Amniotic stem cell (primary cell): ENCODE data around the gene U2AF1.
"Not testable (repeated sequence)": the region's sequence is repeated elsewhere in the genome, so short reads cannot be mapped to it uniquely, and the experiment has no call there.

Experiments used
- DNase-seq: peaks from one replicate; lab custom pipeline; 2025; lab: John Stamatoyannopoulos, UW

U2AF1 gene

DNA sequence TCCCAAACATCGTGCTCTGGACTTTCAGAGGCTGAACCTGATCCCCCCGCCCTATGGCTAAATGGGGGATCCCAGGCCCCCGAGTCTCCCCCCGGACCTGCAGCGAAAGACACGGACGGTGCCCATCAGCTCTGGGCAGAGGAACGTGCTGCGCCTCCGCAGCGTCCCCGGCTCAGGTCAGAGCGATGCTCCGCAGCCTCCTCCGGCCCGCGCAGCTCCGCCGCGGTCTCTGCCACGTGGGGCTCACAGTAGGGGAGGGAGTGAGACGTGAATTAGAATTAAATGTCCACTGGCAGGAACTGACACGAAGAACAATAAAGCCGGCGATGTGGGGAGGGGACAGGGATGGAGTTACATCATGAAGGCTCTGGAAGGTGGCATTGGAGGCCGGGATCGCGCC lies 30.7 kb downstream of the U2AF1 start:
- not testable (repeated sequence) for DNase-seq

DNA sequence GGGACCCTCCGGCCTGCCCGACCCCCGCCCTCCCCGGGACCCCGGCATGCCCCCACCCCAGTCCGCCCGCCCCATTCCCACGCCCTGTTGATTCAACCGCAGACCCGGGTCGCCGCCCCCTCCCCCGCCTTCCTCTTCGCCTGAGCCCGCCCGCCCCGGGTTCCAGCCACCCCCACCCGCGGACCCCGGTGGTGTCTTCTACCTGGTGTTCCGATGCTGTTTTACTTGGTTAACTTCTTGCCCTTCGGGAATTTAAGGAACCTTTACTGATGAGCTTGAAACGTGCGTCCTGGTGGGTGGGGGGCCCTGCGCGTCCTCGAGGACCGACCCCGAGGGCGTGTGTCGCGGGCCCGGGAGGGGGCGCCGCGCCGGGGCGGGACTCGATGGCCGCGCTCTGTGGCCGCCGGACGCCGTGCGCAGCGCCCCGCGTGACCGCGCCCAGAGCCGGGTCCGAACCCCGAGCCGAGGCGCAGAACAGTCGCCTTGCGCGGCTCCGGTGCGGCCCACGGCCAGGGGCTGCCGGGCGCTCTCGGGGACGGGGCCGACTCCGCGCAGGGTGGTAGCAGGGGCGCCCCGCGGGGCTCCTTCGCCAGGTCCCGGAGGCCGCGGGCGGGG lies 31.2 kb downstream of the U2AF1 start:
- not testable (repeated sequence) for DNase-seq

DNA sequence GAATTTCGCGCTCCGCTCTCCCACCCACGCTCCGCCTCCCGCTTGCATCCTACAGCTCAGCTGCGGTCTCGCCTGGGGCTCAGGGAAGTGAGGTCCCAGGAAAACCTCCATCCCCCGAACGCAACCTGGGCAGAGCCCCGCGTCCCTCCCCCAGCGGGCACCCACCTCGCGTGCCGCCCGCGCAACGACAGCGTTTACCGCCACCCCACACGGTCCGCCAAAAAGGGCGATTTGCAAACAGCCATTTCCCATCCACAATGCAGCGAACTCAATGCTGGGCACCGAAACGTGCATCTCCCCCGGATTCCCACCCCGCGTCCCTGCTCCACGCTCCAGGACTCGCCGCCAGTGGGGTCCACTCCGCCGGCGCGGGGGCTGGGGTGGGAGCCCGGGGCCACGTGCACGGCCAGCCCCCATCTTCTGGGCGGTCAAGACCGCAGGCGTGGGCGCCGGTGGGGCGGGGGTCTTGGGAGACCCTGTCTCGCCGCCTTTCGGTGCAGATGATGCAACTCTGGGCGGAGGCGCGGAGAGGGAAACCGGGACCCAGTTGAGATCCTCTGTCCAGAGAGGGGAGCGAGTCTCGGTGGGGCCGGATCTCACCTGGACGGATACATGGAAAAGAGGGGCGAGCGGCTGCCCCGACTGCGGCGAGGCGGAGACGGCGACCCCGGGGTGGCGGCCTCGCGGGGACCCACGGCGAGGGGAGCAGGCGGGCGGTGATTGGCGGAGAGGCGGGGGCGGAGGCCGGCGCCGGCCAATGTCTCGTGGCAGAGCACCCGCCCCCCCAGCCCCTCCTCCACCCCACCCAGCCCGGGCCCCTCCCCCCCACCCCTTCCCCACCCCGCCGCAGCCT lies 32.0 kb downstream of the U2AF1 start, which contains the start of gene CBS:
Gene CBS, minus strand, starts transcription at position 666 of the 853 bp plus-strand sequence. CDS start 3,642 bp downstream, outside the sequence.
- DNase-seq = not testable (repeated sequence)

DNA sequence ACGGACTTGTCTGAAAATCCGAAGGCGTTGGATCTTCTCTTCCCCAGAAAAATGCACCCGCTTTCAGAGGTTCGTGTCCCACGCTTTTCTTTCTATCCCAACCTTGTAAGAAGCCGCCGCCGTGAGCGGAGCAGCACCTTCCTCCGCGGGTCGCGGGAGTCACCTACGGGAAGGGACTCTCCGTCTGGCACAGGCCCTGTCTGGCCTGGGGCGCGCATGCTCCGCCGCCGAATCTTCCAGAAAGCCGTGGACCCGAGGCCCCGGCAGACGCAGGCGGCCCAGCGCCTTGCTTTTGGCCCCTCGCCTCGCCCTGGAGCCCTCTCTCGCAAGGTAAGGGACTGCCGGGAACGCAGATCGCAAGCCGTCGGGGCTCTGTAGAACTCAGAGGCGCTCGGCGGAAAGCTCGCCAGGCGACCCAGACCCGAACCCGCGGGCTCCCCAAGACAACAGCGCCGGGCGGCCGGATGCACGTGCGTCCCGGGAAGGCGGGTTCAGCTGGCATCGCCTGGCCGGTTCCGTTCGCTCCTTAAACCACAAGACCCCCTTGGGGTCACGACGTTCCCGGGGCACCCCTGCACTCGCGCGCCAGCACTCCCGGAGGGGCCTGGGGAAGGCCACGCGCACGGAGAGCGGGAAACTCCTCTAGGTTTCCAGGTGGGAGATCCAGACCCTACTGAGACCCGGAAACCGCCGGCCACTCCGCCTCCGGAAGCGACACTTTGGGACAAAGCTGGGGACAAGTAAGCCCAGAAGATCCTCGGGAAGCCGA lies 32.8 kb downstream of the U2AF1 start:
- DNase-seq = not testable (repeated sequence)

DNA sequence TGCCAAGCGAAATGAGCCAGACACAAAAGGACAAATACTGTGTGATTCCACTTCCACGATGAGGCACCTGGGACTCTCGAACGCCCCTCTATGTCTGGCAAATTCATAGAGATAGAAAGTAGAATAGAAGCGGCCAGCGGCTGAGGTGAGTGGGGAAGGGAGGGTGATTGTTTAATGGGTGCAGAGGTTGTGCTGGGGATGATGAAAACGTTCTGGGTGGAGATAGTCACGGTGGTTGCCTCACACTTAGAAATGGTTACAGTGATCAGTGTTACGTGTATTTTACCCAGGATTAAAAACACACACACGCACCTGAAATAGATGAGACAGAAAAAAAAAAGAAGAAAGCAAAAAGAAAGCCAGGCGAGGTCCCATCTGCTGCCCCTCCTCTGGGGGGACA lies 34.6 kb downstream of the U2AF1 start:
- DNase-seq = not testable (repeated sequence)

DNA sequence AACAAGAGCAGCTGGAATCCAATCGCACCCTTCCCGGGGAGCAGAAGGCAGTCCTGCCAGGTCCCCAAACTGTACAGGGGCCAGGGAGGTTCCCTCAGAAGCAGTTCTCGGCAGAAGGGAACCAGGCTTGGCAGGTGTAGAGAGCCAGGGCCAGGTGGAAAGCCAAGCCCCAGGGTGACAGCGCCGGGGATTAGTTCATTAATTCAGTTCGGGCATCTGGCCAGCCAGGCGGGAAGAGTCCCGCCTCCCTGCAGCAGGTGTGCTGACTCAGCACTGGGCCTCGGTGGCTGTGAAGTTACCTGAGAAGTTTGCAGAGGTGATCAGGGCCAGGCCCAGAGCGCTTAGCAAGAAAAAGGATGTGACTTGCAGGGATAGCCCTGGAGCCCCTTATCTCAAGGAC lies 37.7 kb downstream of the U2AF1 start:
- not testable (repeated sequence) for DNase-seq

DNA sequence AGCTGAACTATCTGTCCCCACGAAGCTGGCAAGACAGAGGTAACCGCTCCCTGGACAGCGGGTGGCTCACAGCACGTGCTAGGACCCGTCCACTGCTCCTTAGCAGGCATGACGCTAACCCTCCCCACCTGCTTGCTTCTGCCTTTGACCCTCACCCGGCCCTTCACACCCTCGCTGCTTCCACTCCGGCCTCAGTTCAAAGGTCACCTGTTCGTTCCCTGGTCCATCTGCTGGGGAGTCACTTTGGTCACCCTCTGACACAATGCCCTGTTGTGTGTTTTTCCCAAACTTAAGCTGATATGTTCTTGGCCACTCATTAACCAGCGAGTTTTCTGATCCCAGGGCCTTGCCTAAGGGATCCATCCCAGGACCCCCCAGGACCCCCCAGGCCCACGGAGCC lies 39.3 kb downstream of the U2AF1 start:
- DNase-seq = not testable (repeated sequence)

DNA sequence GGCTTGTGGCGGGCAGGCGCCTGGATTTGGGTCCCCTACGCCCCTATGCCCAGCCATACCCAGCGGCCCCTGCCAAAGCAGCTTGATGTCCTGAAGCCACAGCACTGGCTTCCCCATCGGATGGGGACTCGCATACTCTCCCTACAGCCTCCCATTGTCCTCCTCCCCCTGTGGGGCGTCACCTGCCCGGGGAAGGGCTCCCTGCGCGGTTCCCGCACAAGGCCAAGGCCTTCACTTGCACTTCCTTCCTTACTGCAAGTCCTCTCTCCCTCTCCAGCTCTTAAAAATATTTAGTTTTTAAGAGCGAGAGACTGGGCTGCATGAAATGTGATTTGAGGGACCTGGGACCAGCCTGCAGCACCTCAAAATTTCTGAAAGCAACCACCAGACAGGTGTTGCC lies 40.7 kb downstream of the U2AF1 start:
- DNase-seq = not testable (repeated sequence)

DNA sequence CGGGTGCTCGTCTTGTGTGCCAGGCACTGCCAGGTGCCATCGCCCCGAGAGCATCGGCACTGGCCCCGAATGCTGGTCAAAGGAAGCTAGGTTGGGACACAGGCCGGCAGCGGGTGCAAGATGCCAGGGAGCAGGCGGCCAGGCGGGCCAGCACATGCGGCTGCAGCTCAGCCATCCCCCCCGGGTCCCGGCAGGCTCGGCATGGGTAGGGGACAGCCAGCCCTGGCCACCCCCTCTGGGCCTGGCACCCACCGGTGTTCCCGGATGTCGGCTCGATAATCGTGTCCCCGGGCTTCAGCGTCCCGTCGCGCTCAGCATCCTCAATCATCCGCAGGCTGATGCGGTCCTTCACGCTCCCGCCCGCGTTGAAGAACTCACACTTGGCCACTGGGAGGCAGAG lies 41.4 kb downstream of the U2AF1 start:
- DNase-seq = not testable (repeated sequence)

DNA sequence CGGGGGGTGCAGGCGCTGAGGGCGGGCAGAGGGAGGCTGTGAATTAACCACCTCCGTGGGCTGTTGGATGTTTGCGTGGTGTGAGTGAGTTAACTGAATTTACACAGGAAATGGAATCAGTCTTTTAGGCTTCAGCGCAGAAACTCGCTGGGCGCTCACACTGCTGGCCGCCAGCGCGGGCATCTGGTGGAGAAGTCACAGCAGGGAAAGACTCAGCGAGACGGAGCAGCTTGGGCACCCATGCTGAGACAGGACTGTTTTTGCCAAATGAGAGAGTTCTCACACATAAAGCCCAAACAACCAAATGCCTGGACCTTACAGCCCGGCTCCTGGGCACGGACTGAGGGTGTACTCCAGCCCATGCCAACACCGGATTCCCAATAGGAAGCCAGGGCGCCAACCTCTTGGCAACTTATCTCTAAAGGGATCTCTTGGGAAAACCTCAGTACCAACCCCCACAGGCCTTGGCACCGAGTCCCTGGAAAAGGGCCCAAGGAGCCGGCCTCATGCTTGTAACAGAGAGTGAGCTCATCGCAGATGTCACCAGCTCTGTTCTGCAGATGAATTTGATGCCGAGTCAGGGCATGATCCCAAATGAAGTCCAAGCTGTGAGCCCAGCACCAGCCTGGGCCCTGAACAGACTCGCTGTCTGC lies 43.0 kb downstream of the U2AF1 start:
- not testable (repeated sequence) for DNase-seq

DNA sequence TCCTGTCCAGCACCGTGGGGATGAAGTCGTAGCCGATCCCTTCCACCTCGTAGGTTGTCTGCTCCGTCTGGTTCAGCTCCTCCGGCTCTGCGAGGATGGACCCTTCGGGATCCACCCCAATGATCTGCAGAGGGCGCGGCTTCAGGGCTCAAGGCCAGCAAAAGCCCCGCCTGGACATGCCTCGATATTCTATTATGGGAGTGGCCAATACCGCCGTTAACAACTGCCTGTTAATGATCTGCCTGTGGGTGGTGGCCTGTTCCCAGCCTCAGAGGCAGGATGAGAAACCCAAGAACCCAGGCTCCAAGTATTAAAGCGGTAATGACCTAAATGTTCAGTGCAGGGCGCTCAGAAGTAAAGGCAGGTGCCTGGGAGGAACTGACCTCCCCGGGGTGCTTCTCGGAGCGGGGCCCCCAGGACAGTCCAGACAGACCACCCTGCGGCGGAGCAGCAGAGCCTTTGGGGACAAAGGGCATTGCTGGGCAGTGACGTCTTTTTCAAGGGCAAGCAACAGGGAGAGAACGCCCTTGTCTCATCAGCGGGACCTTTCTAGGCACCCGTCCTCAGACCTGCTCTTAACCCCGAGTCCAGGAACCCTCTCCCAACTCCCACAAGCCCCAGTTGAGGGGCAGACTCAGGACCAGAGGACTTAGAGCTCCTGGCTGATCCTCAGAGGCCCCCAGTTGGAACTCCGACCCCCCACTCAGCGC lies 44.3 kb downstream of the U2AF1 start:
- DNase-seq = not testable (repeated sequence)

DNA sequence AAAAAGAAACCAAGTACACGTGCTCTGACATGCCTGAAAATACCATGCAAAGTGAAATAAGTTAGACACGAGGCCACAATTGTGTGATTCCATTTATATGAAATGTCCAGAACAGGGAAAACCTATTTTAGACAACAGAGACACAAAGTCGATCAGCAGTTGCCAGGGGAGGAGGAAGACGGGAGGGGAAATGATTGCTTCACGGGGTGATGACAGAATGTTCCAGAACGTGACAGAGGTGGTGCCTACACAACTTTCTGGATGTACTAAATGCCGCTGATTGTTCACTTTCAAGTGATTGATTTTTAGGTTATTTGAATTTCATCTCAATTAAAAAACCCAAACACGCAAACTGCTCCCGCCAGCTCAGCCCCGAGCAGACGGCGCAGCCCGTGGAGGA lies 54.3 kb downstream of the U2AF1 start:
- not testable (repeated sequence) for DNase-seq

DNA sequence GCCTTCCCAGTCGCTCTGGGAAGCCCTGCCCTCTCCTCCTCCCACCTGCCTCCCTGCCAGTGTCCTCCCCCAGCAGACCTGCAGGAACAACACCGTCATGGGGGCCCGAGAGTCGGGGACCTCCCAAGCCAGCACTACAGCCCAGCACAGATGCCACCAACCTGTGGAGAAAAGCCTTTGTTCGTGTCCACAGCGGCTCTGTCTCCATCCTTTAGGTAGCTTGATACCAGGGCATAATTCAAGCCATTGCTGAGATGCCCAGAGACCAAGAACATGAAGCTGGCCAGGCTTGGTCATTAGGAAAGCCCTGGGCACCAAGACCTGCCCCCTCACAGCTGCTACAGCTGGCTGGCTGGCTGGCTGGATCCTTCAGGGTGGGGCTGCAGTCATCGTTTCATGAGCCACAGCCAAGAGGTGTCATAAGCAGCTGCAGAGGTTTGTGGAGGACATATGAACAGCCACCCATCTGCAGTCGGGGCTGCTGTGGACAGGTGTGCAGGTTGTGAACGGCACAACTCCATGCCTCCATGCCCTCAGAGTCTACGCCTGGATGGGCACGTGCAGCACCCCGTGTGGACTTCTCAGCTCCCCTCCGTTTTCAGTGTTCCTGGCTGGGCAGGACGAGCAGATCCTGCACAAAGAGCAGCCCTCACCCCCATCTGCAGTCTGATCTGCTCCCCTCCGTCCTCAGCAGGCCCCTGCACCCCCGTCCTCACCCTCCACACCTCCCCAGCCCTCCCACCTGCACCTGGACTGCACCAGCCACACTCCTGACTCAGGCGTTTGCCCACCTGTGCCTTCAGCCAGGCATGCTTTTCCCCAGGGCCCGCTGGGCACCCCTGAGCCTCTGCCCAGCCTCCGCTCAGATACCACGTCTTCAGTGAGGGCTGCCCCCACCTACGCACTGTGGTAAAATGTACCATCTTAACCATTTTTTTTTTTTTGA lies 61.2 kb downstream of the U2AF1 start:
- DNase-seq = not testable (repeated sequence)

DNA sequence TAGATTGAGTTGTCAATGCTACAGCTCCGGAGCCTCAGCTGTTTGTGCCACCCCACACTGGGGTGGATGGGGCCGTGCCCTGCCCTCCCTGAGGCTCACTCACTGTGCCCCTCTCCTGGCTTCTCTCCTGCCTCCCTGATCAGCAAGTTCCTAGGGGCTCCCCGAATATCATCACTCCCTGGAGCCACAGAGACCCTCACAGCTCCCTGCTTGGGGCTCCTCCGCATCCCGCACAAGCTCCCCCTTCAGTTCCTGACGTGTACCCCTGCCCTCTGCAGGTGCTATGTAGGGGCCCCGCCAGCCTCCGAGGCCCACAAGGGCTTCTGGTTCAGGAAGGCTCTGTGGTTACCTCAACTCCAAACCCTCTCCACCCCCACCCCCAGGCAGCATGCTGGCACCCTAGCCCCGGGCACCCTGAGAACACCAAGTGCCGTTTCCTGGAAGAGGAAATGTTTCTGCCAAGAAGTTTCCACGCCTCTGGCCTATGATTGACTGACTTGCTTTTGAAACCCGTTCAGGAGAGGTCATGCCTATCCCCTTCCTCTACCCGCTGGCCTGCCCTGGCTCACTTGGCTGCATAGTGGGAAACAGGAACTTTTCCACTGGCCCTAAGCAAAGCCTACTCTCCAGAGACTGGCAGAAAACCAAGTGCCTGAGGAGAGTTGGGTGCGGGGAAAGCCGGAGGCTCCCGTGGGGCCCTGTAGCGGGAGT lies 62.0 kb downstream of the U2AF1 start:
- not testable (repeated sequence) for DNase-seq

DNA sequence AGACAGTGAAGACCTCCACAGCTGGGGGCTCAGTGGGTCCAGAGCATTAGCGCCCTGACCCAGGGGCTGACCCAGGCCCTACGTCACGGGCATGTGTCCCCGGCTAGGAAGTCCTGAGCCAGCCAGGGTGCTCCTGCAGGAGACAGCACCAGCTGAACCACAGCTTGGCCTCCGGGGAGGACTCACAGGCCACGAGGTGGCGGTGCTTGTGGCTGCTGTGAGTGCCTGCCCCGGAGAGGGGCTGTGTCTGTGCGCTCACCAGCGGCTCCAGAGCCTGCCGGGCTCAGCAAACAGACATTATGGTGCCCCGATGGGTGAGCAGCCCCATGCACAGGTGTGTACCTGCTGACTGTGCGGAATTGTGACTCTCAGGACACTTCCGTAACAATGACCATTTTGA lies 62.8 kb downstream of the U2AF1 start:
- not testable (repeated sequence) for DNase-seq

DNA sequence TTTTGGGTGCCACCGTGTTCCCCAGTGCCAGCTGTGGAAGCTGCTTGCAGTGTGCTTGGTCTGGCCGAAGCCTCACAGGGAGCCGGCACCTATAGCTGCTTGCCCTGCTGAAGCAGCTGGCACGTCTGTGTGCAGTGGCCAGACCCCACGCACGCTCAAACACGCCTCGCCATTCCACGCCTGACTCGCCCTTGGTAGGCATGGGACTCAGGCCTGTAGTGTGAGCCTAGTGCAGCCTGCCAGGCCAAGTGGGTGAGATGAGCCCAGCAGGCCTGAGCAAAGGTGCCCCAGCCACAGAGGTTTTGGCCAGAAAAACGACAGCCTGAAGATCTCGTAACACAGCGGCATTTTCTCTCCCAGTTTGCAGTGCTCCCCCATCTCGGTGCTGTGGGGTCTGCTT lies 64.1 kb downstream of the U2AF1 start:
- not testable (repeated sequence) for DNase-seq
